HG03159 (cell line): ENCODE results near the gene VPS26C.
"Not testable (repeated sequence)": the region's sequence is repeated elsewhere in the genome, so short reads cannot be mapped to it uniquely, and the experiment has no call there.

ENCODE experiments used
- ATAC-seq: cut with Tn5 transposase; IDR thresholded peaks from one replicate; pipeline ENCODE4 v1.9.1; 2021; ENCODE audit warnings: mild to moderate bottlenecking, moderate library complexity; ENCODE audit not compliant: unreplicated experiment

VPS26C gene

DNA sequence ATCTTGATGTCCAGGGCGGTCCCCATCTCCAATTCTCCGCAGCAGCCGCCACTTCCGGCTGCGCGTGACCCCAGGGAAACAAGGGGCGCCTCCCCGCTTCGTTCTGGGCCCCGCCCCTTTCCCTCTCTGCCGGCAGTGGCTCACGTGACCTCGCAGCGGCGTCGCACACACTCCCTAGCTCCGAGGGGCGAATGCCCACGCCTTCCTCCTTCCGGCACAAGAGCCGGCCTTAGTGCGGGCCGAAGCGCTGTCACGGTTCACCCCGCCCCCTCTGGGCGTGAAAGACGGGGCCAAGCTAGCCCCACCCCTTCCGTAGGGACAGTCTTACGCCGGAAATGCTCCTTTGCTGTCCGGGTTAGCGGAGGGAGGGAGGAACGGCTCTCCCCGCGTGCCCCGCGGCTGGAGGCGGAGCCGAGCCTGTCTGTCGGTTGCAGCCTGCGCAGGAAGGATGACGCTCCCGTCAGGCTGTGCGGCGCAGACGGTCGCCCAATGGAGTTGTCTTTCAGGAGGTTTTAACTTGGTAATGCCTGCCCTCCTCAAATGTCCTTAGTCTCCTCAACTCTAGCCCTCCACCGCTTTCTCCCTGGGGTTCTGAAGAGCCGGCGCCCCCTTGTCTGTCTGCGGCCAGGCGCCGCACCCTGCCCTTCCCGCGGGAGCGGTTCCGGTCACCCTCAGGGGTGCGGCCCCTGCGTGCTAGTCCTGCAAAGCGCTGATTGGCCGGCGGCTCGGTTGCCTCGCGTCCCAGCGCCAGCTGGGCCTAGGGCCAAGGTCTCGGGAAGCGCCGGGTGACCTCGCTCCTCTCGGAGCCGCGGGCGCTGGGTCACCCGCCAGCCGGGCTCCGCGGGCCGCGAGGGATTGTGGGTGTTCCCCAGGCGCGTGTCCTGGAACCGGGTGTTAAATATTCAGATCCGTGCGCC is at the start of gene VPS26C:
Gene VPS26C, minus strand, starts transcription at position 66 of the 917 bp plus-strand sequence. Its CDS starts 40 bp downstream, at position 26.
- peak; percentile 91 for ATAC-seq

DNA sequence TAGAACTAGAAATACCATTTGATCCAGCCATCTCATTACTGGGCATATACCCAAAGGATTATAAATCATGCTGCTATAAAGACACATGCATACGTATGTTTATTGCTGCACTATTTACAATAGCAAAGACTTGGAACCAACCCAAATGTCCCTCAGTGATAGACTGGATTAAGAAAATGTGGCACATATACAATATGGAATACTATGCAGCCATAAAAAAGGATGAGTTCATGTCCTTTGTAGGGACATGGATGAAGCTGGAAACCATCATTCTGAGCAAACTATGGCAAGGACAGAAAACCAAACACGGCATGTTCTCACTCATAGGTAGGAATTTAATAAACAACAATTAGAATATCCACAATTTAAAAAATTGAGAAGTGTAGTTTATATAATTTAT is 48.9 kb upstream of the VPS26C start:
- ATAC-seq: not testable (repeated sequence)

GRCh38 chr21:37300114-37300751 is 33.1 kb upstream of the VPS26C start:
- no peak for ATAC-seq

DNA sequence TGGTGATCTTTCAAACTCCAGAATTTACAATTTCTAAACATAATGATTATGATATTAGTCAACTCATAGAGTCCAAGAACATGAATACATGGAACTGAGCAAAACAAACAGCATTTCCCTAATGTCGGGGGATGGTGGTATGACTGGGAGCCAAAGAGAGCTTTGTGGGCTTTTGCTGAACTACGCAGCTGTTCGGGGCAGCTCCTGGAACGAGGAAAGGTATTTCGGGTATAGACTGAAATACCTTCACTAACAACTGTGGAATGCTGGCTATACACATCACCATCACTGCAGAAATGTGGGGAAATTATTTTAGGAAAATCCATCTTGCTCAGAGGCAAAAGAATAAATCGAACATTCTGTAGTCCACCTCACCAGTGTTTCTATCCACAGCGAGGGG is 30.2 kb upstream of the VPS26C start:
- ATAC-seq: no peak

DNA sequence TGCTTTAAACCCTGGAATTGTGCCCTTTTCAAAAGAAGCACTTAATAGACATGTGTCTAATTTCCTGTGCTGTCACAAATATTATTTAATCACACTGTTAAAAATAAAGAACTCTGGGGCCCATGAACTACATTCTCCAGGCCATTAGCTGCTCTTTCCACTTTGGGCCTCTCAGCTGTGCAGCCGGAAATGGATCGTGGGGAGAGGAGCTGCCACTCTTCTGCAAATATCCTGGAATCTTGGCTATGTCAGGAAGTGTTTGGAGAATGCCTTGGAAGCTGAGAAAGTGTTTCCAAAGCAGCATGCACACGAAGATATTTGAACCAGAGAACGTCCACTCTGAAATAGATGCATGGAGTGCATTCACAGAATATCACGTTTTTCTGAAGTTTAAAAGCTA is 27.5 kb upstream of the VPS26C start:
- ATAC-seq: no peak

GRCh38 chr21:37292941-37293340 is 25.8 kb upstream of the VPS26C start:
- no peak for ATAC-seq

- no peak for ATAC-seq
These were observed 24.9 kb upstream of the VPS26C start for GRCh38 chr21:37292041-37292440.

DNA sequence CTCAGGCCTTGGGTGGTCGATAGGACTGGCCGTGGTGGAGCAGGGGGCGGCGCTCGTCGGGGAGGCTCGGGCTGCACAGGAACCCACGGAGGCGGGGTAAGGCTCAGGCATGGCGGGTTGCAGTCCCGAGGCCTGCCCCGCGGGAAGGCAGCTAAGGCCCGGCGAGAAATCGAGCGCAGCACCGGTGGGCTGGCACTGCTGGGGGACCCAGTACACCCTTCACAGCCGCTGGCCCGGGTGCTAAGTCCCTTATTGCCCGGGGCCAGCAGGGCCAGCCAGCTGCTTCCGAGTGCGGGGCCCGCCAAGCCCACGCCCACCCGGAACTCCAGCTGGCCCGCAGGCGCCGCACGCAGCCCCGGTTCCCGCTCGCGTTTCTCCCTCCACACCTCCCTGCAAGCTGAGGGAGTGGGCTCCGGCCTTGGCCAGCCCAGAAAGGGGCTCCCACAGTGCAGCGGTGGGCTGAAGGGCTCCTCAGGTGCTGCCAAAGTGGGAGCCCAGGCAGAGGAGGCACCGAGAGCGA is 16.1 kb upstream of the VPS26C start:
- ATAC-seq: not testable (repeated sequence)

DNA sequence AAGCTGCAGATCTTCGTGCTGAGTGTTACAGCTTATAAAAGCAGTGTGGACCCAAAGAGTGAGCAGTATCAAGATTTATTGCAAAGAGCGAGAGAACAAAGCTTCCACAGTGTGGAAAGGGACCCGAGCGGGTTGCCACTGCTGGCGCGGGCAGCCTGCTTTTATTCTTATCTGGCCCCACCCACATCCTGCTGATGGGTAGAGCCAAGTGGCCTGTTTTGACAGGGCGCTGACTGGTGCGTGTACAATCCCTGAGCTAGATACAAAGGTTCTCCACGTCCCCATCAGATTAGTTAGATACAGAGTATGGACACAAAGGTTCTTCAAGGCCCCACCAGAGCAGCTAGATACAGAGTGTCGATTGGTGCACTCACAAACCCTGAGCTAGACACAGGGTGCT is 15.5 kb upstream of the VPS26C start:
- not testable (repeated sequence) for ATAC-seq

- no peak for ATAC-seq
These were observed 14.9 kb upstream of the VPS26C start for GRCh38 chr21:37281993-37282392.

GRCh38 chr21:37281579-37281978 is 14.4 kb upstream of the VPS26C start:
- no peak for ATAC-seq

DNA sequence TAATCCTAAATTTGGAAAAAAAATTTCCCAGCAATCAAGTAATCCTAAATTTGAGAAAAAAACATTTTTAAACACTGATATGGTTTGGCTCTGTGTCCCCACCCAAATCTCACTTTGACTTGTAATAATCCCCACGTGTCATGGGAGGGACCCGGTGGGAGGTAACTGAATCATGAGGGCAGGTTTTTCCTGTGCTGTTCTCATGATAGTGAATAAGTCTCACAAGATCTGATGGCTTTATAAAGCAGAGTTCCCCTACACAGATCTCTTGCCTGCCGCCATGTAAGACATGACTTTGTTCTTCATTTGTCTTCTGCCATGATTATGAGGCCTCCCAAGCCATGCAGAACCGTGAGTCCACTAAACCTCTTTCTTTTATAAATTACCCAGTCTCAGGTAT is 12.1 kb upstream of the VPS26C start:
- ATAC-seq: not testable (repeated sequence)

DNA sequence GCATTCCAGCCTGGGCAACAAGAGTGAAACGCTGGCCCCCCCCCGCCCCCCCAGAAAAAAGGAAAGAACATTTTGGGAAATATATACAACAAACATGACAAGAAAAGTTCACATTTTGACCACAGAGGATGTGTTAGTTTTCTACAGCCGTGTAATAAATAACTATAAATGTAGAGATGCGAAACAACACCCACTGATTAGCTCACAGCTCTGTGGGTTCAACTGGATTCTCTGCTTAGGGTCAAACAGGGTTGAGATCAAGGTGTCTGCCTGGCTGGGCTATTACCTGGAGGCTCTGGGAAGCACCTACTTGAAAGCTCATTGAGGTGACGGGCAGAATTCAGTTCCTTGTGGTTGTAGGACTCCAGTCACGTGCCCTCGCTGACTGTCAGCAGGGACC is 11.1 kb upstream of the VPS26C start:
- no peak for ATAC-seq

- ATAC-seq: no peak
These were observed 9.2 kb upstream of the VPS26C start for GRCh38 chr21:37276377-37276776.

- no peak for ATAC-seq
These were observed 7.0 kb upstream of the VPS26C start for GRCh38 chr21:37273911-37274690.

GRCh38 chr21:37273440-37273839 is 6.3 kb upstream of the VPS26C start:
- no peak for ATAC-seq

GRCh38 chr21:37272897-37273296 is 5.8 kb upstream of the VPS26C start:
- no peak for ATAC-seq

DNA sequence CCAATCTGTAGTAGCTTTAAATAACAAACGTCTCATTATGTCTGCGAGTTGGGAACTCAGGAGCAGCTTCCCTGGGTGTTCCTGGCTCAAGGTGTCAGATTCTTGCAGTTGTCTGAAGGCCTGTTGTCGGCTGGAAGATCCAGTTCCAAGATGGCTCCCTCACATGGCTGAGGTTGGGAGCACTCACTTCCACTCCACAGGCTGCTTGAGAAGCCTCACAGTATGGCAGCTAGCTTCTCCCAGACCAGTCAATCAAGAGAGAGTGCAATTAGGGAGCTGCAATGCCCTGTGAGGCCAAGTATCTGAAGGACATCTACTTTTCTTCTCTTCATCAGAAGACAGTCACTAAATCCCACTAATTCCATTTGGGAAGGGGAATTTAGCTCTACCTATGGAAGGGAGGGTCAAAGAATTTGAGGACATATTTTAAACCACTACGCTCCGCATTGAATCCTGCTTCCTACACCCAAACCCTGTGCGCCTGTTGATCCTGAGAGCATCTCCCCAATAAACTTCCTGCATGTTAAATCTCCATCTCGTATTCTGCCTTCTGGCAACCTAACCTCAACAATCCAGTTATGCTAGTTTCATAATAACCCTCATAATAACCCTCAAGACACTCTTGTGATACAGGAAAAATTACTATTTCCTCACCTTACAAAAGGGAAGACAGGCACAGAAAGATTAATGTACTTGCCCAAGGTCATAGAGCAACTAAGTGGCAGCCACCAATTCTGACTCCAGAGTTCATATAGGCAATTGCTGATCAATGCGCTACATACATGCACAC is 3.6 kb upstream of the VPS26C start:
- ATAC-seq: no peak

DNA sequence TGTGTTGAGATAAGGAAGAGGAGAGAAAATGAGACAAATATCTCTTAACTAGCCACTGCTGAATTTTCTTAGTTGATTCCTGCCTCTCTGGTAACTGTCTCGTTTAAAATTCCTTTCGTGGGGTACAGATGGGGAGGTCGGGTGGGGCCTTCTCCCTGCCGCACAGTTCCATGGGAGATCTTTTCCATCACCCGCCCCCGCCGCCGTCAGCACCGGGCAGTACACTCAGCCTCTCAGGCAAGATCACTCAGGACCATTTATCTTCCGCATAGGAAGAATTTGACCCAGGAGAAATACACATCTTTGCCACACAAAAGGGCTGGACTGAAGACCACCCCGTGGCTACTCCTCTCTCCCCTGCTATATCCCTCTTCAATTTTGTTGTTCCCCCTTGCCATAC is 2.3 kb upstream of the VPS26C start:
- ATAC-seq: no peak

DNA sequence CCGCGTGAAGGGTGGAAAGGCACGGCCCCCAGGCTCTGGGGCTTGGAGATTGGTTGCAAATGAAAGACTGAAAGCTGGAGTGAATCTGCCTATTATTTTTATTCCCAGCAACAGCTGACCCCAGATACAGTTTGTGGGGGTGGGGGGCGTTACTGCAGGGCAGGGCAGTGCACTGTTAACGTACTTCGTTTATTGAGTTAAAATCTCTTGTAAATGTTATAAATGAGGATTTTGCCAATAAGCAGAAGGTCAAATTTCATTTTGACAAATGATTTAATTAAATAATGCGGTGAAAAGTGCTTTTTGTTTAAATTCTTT is 1.0 kb upstream of the VPS26C start:
- ATAC-seq: no peak
